Measurements from ENCODE around the gene NIM1K.

DNA sequence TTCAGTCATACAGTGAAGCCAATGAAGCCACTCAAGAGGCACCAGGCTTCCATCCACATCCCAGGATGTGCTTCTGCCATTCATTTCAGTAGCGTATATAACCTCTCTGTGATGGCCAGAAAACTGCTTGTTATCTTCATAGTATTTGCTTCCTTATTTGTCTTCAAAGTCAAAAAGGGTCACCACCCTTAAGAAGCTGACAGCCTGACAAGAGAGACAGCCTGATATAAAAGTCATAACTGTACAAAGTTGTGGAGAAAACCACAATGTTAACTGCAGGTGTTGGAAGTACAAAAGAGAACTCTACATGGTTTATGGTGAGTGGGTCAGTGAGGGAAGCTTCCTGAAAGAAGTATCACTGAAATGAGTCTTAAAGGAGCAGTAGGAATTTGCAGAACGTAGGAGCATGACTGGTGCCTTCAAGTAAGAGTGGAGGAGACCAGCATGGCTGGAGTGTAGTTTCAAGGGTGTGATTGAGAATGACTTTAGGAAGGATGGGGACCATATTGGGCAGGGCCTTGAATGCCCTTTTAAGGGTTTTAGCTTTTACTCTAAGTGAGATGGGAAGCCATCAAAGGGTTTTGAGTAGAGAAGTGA lies 33.7 kb downstream of the NIM1K start:
- TF ChIP-seq CEBPB (IDR thresholded peaks at IDR 0.05; ENCODE audit: borderline replicate concordance in 1 of 2, low read depth in 2 of 2, low read length in 2 of 2) (no peak), EP300 (IDR thresholded peaks at IDR 0.05; ENCODE audit: borderline replicate concordance in 1 of 2, control insufficient read depth in 1 of 2, low read depth in 2 of 2, low read length in 2 of 2) (no peak), SMC3 (IDR thresholded peaks at IDR 0.05; ENCODE audit: borderline replicate concordance, low read length) (no peak), TAF1 (IDR thresholded peaks at IDR 0.05; ENCODE audit: borderline replicate concordance, low read depth, low read length) (no peak), RAD21 (IDR thresholded peaks at IDR 0.05; ENCODE audit: insufficient read depth, low read depth, low read length) (no peak), ASH2L (IDR thresholded peaks at IDR 0.05; ENCODE audit: borderline replicate concordance, low read depth) (no peak), EZH2 (IDR thresholded peaks at IDR 0.05; ENCODE audit: borderline replicate concordance, control insufficient read depth, low read depth, low read length) (no peak), DPF2 (IDR thresholded peaks at IDR 0.05) (no peak), NR2C1 (IDR thresholded peaks at IDR 0.05) (no peak), FOS (IDR thresholded peaks at IDR 0.05; ENCODE audit: borderline replicate concordance, extremely low read depth, insufficient read length) (no peak)
- TF ChIP-seq, protein P1, sequence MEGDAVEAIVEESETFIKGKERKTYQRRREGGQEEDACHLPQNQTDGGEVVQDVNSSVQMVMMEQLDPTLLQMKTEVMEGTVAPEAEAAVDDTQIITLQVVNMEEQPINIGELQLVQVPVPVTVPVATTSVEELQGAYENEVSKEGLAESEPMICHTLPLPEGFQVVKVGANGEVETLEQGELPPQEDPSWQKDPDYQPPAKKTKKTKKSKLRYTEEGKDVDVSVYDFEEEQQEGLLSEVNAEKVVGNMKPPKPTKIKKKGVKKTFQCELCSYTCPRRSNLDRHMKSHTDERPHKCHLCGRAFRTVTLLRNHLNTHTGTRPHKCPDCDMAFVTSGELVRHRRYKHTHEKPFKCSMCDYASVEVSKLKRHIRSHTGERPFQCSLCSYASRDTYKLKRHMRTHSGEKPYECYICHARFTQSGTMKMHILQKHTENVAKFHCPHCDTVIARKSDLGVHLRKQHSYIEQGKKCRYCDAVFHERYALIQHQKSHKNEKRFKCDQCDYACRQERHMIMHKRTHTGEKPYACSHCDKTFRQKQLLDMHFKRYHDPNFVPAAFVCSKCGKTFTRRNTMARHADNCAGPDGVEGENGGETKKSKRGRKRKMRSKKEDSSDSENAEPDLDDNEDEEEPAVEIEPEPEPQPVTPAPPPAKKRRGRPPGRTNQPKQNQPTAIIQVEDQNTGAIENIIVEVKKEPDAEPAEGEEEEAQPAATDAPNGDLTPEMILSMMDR (IDR thresholded peaks at IDR 0.05 in 2 of 3, conservative IDR thresholded peaks at IDR 0.05 in 1 of 3; ENCODE audit: control insufficient read depth in 2 of 3, extremely low read depth in 1 of 3, insufficient read depth in 1 of 3, low read depth in 3 of 3, low read length in 3 of 3), result no peak
- TF ChIP-seq, protein P2, sequence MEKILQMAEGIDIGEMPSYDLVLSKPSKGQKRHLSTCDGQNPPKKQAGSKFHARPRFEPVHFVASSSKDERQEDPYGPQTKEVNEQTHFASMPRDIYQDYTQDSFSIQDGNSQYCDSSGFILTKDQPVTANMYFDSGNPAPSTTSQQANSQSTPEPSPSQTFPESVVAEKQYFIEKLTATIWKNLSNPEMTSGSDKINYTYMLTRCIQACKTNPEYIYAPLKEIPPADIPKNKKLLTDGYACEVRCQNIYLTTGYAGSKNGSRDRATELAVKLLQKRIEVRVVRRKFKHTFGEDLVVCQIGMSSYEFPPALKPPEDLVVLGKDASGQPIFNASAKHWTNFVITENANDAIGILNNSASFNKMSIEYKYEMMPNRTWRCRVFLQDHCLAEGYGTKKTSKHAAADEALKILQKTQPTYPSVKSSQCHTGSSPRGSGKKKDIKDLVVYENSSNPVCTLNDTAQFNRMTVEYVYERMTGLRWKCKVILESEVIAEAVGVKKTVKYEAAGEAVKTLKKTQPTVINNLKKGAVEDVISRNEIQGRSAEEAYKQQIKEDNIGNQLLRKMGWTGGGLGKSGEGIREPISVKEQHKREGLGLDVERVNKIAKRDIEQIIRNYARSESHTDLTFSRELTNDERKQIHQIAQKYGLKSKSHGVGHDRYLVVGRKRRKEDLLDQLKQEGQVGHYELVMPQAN (conservative IDR thresholded peaks at IDR 0.05), result no peak
- TF ChIP-seq, protein P3, sequence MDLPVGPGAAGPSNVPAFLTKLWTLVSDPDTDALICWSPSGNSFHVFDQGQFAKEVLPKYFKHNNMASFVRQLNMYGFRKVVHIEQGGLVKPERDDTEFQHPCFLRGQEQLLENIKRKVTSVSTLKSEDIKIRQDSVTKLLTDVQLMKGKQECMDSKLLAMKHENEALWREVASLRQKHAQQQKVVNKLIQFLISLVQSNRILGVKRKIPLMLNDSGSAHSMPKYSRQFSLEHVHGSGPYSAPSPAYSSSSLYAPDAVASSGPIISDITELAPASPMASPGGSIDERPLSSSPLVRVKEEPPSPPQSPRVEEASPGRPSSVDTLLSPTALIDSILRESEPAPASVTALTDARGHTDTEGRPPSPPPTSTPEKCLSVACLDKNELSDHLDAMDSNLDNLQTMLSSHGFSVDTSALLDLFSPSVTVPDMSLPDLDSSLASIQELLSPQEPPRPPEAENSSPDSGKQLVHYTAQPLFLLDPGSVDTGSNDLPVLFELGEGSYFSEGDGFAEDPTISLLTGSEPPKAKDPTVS (IDR thresholded peaks at IDR 0.05; ENCODE audit: low read depth, low read length), result no peak
